Measurements from ENCODE around the gene NADSYN1.
A peak's percentile ranks its signal among the peaks of the same experiment; 100 is the strongest.

Gene NADSYN1

GRCh38 chr11:71433648-71434450, 19.2 kb upstream of the NADSYN1 start:
- peak; percentile 38 for DNase-seq

- DNase-seq = no peak
These were observed 18.4 kb upstream of the NADSYN1 start for GRCh38 chr11:71434576-71435130.

- no peak for DNase-seq
These were observed 17.6 kb upstream of the NADSYN1 start for GRCh38 chr11:71435278-71435951.

GRCh38 chr11:71436861-71437260, 16.1 kb upstream of the NADSYN1 start:
- no peak for DNase-seq

- DNase-seq = no peak
These were observed 15.6 kb upstream of the NADSYN1 start for GRCh38 chr11:71437399-71437798.

GRCh38 chr11:71437879-71438278, 15.1 kb upstream of the NADSYN1 start:
- no peak for DNase-seq

GRCh38 chr11:71438650-71439049, 14.4 kb upstream of the NADSYN1 start:
- DNase-seq = no peak

- DNase-seq = no peak
These were observed 12.8 kb upstream of the NADSYN1 start for GRCh38 chr11:71440021-71440755.

- DNase-seq = no peak
These were observed 11.8 kb upstream of the NADSYN1 start for GRCh38 chr11:71441251-71441650.

GRCh38 chr11:71442123-71442522, 10.9 kb upstream of the NADSYN1 start:
- no peak for DNase-seq

GRCh38 chr11:71442880-71443279, 10.1 kb upstream of the NADSYN1 start:
- DNase-seq = no peak

GRCh38 chr11:71443736-71444445, 9.1 kb upstream of the NADSYN1 start:
- DNase-seq = no peak

GRCh38 chr11:71444811-71445210, 8.2 kb upstream of the NADSYN1 start:
- no peak for DNase-seq

- DNase-seq = no peak
These were observed 6.9 kb upstream of the NADSYN1 start for GRCh38 chr11:71446150-71446549.

GRCh38 chr11:71446942-71447688, 5.9 kb upstream of the NADSYN1 start:
- DNase-seq = no peak

GRCh38 chr11:71447791-71448256, 5.2 kb upstream of the NADSYN1 start:
- DNase-seq = peak; percentile 61

GRCh38 chr11:71448257-71449171, 4.5 kb upstream of the NADSYN1 start, which contains the start of gene DHCR7:
Gene DHCR7 (minus strand): TSS chr11:71448393. CDS start chr11:71444952, 3,441 bp downstream.
- DNase-seq = peak; percentile 97

GRCh38 chr11:71449596-71449995, 3.4 kb upstream of the NADSYN1 start:
- DNase-seq = no peak

GRCh38 chr11:71450507-71450906, 2.5 kb upstream of the NADSYN1 start:
- no peak for DNase-seq

GRCh38 chr11:71450939-71451338, 2.1 kb upstream of the NADSYN1 start:
- DNase-seq = no peak

All from femur (tissue), 1 donor.